ENCODE results near the gene MCC.

MCC gene

GRCh38 chr5:113193311-113193978, 294.8 kb downstream of the MCC start:
- DNase-seq (ENCODE audit: low read depth in 2 of 2) = no peak
- no peak for TF ChIP-seq CTCF (IDR thresholded peaks at IDR 0.05; ENCODE audit: low read depth, low read length)
- no peak overlapping the region for H3K4me3 ChIP-seq (replicated peaks in 1 of 2; ENCODE audit: low read depth in 2 of 2, low read length in 2 of 2)

- no peak overlapping the region for H3K4me3 ChIP-seq (replicated peaks in 1 of 2; ENCODE audit: low read depth in 2 of 2, low read length in 2 of 2)
- DNase-seq (ENCODE audit: low read depth in 2 of 2) = no peak
- no peak for TF ChIP-seq CTCF (IDR thresholded peaks at IDR 0.05; ENCODE audit: low read depth, low read length)
These were observed 295.7 kb downstream of the MCC start for GRCh38 chr5:113192541-113192940.

GRCh38 chr5:113190347-113190746, 297.9 kb downstream of the MCC start:
- H3K4me3 ChIP-seq (replicated peaks in 1 of 2; ENCODE audit: low read depth in 2 of 2, low read length in 2 of 2) = no peak overlapping the region
- TF ChIP-seq CTCF (IDR thresholded peaks at IDR 0.05; ENCODE audit: low read depth, low read length) = no peak
- peak in 1 of 2 donors; percentile 62 for DNase-seq (ENCODE audit: low read depth in 2 of 2)

GRCh38 chr5:113189291-113189690, 299.0 kb downstream of the MCC start:
- TF ChIP-seq CTCF (IDR thresholded peaks at IDR 0.05; ENCODE audit: low read depth, low read length) = no peak
- no peak for DNase-seq (ENCODE audit: low read depth in 2 of 2)
- H3K4me3 ChIP-seq (replicated peaks in 1 of 2; ENCODE audit: low read depth in 2 of 2, low read length in 2 of 2) = no peak overlapping the region

- DNase-seq (ENCODE audit: low read depth in 2 of 2) = no peak
- TF ChIP-seq CTCF (IDR thresholded peaks at IDR 0.05; ENCODE audit: low read depth, low read length) = no peak
- no peak overlapping the region for H3K4me3 ChIP-seq (replicated peaks in 1 of 2; ENCODE audit: low read depth in 2 of 2, low read length in 2 of 2)
These were observed 299.8 kb downstream of the MCC start for GRCh38 chr5:113188436-113188835.

- no peak for DNase-seq (ENCODE audit: low read depth in 2 of 2)
- no peak for TF ChIP-seq CTCF (IDR thresholded peaks at IDR 0.05; ENCODE audit: low read depth, low read length)
- H3K4me3 ChIP-seq (replicated peaks in 1 of 2; ENCODE audit: low read depth in 2 of 2, low read length in 2 of 2) = no peak overlapping the region
These were observed 300.3 kb downstream of the MCC start for GRCh38 chr5:113187906-113188305.

GRCh38 chr5:113186061-113186460, 302.2 kb downstream of the MCC start:
- no peak overlapping the region for H3K4me3 ChIP-seq (replicated peaks in 1 of 2; ENCODE audit: low read depth in 2 of 2, low read length in 2 of 2)
- no peak for DNase-seq (ENCODE audit: low read depth in 2 of 2)
- TF ChIP-seq CTCF (IDR thresholded peaks at IDR 0.05; ENCODE audit: low read depth, low read length) = no peak

All from cardiac fibroblast (primary cell).